CD4-positive, alpha-beta T cell (primary cell): ENCODE measurements around the gene ADGRD2. TPM values are rescaled to one million over a fixed set of nuclear protein-coding genes. Genes with fewer than 3 reads are reported as not detected.

Experiments
- ATAC-seq: fragments of 200-7000 bp; cut with Tn5 transposase; one replicate; pipeline ENCODE4 v1.10.0; 2022; ENCODE audit warnings: mild to moderate bottlenecking; ENCODE audit not compliant: poor library complexity
- CTCF ChIA-PET: fragments of 350-600 bp; sonication (Branson Sonifier 250); formaldehyde crosslinking; loops from one replicate; lab custom pipeline; 2021; ENCODE audit warnings: antibody characterized with exemption, inconsistent platforms; lab: Charles Lee
- POLR2A ChIA-PET: fragments of 350-600 bp; sonication (Branson Sonifier 250); formaldehyde crosslinking; loops from one replicate; lab custom pipeline; 2021; ENCODE audit warnings: antibody characterized with exemption, inconsistent platforms; lab: Charles Lee
- DNase-seq, 14 experiments: peaks; one replicate each; pipeline ENCODE4 v3.0.0-alpha.2; 2013 to 2020; ENCODE audit warnings: mixed read lengths in 2 of 14
- H3K27ac ChIP-seq, 2 donors: one replicate each; pipeline versions ENCODE4 v1.5.1 to v1.7.0; 2013; ENCODE audit warnings: low read length in 2 of 2, low read depth in 1 of 2, mild to moderate bottlenecking in 1 of 2
- H3K27me3 ChIP-seq, 2 experiments: 1 replicate in 1 of 2; 2 replicates in 1 of 2; pipeline versions ENCODE4 v1.6.1 to v1.7.0; 2013; ENCODE audit warnings: low read length in 2 of 2, control low read depth in 1 of 2, mild to moderate bottlenecking in 1 of 2, moderate library complexity in 1 of 2; ENCODE audit not compliant: insufficient read depth in 2 of 2, control insufficient read depth in 1 of 2
- H3K36me3 ChIP-seq: one replicate; pipeline ENCODE4 v1.6.1; 2013; ENCODE audit warnings: low read length, control low read depth; ENCODE audit not compliant: insufficient read depth
- H3K4me1 ChIP-seq: one replicate; pipeline ENCODE4 v1.6.1; 2013; ENCODE audit warnings: low read length, control low read depth; ENCODE audit not compliant: insufficient read depth
- H3K4me3 ChIP-seq: one replicate; pipeline ENCODE4 v1.5.1; 2013; ENCODE audit warnings: mild to moderate bottlenecking, low read length, moderate library complexity
- H3K9me3 ChIP-seq, 2 experiments: 1 replicate in 1 of 2; 2 replicates in 1 of 2; pipeline versions ENCODE4 v1.6.1 to v1.7.0; 2013; ENCODE audit warnings: low read length in 2 of 2, mild to moderate bottlenecking in 2 of 2, control low read depth in 1 of 2, moderate library complexity in 1 of 2; ENCODE audit not compliant: control insufficient read depth in 1 of 2, insufficient read depth in 1 of 2
- H3K27ac Mint-ChIP-seq: one replicate; pipeline ENCODE4 v1.8.0; 2020; ENCODE audit warnings: mixed read lengths
- H3K27me3 Mint-ChIP-seq: one replicate; pipeline ENCODE4 v1.8.0; 2021; ENCODE audit warnings: mixed read lengths
- H3K36me3 Mint-ChIP-seq: one replicate; pipeline ENCODE4 v1.8.0; 2021; ENCODE audit warnings: low read depth, mixed read lengths
- H3K4me1 Mint-ChIP-seq: one replicate; pipeline ENCODE4 v1.8.0; 2021; ENCODE audit warnings: low read depth, mixed read lengths
- H3K4me3 Mint-ChIP-seq: one replicate; pipeline ENCODE4 v1.8.0; 2020; ENCODE audit warnings: mild to moderate bottlenecking, mixed read lengths
- H3K9me3 Mint-ChIP-seq: one replicate; pipeline ENCODE4 v1.8.0; 2020; ENCODE audit warnings: mixed read lengths
- CTCF ChIP-seq: fragments of 200-600 bp; IDR thresholded peaks from one replicate; pipeline ENCODE4 v1.8.0; 2022; ENCODE audit warnings: antibody characterized with exemption, mild to moderate bottlenecking
- intact Hi-C, 2 experiments: fragments of 100-400 bp; cut with DNase I in 1 of 2; cut with micrococcal nuclease in 1 of 2; formaldehyde crosslinking; loops; one replicate each; pipeline versions ENCODE4 v1.15.1 to v1.9.0; 2023 to 2025; cut with DNase I, micrococcal nuclease
- total RNA-seq, 174 experiments: library from RNA in 2 of 174; stranded (reverse) in 2 of 174; gene quantifications; one replicate each; pipeline ENCODE4 v1.2.3 and lab custom pipeline; 2021 to 2026

Gene ADGRD2
- total RNA-seq, 2 experiments from 2014 or later = not detected

DNA sequence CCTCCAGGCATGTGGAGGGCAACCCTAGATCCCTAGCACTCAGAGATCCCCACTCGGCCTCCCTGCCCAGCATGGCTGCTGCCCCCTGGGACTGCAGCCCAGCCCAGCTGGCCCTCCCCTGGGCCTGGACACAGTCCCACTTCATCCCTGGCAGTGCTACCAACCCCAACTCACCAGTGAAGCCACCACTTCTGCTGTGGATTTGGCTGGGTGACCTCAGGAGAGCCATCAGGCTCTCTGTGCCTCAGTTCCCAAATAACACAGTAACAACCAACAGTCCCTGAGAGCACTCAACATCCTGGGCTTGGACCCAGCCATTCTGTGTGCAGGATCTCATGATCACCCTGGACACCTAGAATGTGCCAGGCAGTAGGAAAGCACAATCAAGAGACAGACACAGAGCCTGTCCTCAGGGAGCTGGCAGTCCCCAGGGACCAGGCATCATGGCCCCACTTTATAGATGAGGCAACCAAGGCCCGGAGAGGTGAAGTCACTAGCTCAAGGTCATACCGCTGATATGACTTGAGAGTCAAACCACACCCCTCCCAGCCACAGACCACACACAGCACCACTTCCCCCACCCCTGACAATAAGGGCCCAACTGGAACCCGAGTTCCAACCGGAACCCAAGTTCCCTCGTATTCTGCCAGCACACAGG lies 30.3 kb upstream of the ADGRD2 start:
- no peak overlapping the region for H3K27ac ChIP-seq
- H3K4me3 ChIP-seq = no peak overlapping the region
- ChIA-PET CTCF (no interaction called here), POLR2A (no interaction called here)
- H3K27ac Mint-ChIP-seq = no peak overlapping the region
- H3K36me3 Mint-ChIP-seq = peaks cover 7% of the 10 kb centered on the region
- intact Hi-C loops = loop anchor here (1.0 to 10.0 kb wide), 6 partner anchors 116 to 1325 kb away; partner anchors contain the start of genes GAPVD1 (in 1 of the 2), NR6A1 (in 1 of the 2), PBX3 (in 1 of the 2) and STRBP (in 1 of the 2)
- peak; percentile 19 for TF ChIP-seq CTCF
- H3K9me3 Mint-ChIP-seq = peaks cover 2% of the 10 kb centered on the region
- ATAC-seq = no peak
- peaks cover 16% of the 10 kb centered on the region for H3K4me1 ChIP-seq
- H3K9me3 ChIP-seq = peaks cover 0 to 3% of the 10 kb centered on the region in 2 experiments
- no peaks in the 10 kb centered on the region for H3K36me3 ChIP-seq
- H3K4me3 Mint-ChIP-seq = no peak overlapping the region
- no peak for DNase-seq
- H3K27me3 ChIP-seq = no peaks in the 10 kb centered on the region
- peaks cover 12% of the 10 kb centered on the region for H3K4me1 Mint-ChIP-seq
- peaks cover 4% of the 10 kb centered on the region for H3K27me3 Mint-ChIP-seq

DNA sequence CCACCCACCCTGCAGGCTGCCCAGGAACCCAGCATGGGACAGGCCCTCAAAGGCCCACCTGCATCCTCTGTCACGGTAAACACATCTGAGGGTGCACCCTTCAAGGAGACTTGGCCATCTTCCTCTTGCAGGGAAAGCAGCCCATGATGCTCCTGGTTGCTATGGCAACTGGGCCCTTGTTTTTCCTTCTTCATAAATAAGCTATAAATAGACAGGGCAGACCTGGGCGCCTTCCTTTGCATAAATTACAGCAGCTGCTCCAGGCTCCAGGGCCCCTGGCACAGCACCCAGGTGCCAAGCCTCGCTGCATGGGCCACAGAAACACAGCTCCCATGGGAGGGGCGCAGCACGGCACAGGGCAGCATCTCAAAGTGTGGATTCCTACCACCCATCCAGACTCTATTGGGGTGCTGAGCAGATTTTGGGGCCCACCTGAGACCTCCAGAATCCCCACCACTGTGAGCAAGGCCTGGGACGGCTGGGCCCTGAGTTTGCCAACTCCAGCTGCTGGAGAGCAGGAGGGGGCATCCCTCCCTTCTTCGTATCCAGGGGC lies 29.2 kb upstream of the ADGRD2 start:
- Histone ChIP-seq H3K4me1 (peaks cover 8% of the 10 kb centered on the region), H3K27ac (no peak overlapping the region), H3K9me3 (no peaks in the 10 kb centered on the region), H3K4me3 (no peak overlapping the region), H3K36me3 (no peaks in the 10 kb centered on the region), H3K27me3 (no peaks in the 10 kb centered on the region)
- Mint-ChIP-seq H3K4me3 (no peak overlapping the region), H3K27ac (no peak overlapping the region), H3K27me3 (peaks cover 4% of the 10 kb centered on the region), H3K9me3 (no peaks in the 10 kb centered on the region), H3K4me1 (peaks cover 4% of the 10 kb centered on the region), H3K36me3 (no peaks in the 10 kb centered on the region)
- DNase-seq = peak in 3 of 14 experiments; percentile 10 to 47 (median 31)
- no peak for ATAC-seq
- CTCF ChIA-PET = no interaction called here
- POLR2A ChIA-PET = no interaction called here
- TF ChIP-seq CTCF = no peak
- intact Hi-C loops = no loop called here

- no peaks in the 10 kb centered on the region for H3K9me3 Mint-ChIP-seq
- TF ChIP-seq CTCF = no peak
- no peaks in the 10 kb centered on the region for H3K36me3 Mint-ChIP-seq
- intact Hi-C loops = no loop called here
- H3K9me3 ChIP-seq = no peaks in the 10 kb centered on the region
- no peaks in the 10 kb centered on the region for H3K36me3 ChIP-seq
- peaks cover 8% of the 10 kb centered on the region for H3K4me1 ChIP-seq
- no peak overlapping the region for H3K4me3 ChIP-seq
- H3K4me3 Mint-ChIP-seq = no peak overlapping the region
- H3K27me3 ChIP-seq = no peaks in the 10 kb centered on the region
- peaks cover 4% of the 10 kb centered on the region for H3K4me1 Mint-ChIP-seq
- no peak overlapping the region for H3K27ac Mint-ChIP-seq
- ATAC-seq (no peak), DNase-seq (no peak)
- ChIA-PET CTCF (no interaction called here), POLR2A (no interaction called here)
- peaks cover 4% of the 10 kb centered on the region for H3K27me3 Mint-ChIP-seq
- H3K27ac ChIP-seq = no peak overlapping the region
These were observed 27.1 kb upstream of the ADGRD2 start for GRCh38 chr9:124423155-124423554.
